GM21390 (cell line): ENCODE measurements around the gene MEOX2.

Experiments used
- ATAC-seq: cut with Tn5 transposase; IDR thresholded peaks from one replicate; pipeline ENCODE4 v1.9.1; 2021; ENCODE audit not compliant: unreplicated experiment

Gene MEOX2

DNA sequence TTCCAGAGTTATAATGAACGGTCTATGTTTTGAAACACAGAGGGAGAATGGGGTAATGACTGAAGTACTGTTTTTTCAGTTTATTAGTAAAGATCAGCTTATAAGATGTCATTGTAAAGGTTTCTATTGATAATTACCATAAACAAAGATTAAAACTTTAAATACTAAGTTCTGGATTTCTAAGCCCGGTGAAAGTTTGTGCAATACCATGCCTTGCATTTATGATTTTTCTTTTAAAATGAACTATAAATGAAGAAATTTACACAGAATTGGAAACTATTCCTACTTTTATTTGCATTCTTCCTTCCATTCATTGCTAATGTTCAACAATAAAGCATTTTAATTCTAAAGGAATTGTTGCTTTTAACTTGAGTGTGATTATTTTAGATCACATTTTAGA lies 4.9 kb downstream of the MEOX2 start:
- ATAC-seq = no peak

DNA sequence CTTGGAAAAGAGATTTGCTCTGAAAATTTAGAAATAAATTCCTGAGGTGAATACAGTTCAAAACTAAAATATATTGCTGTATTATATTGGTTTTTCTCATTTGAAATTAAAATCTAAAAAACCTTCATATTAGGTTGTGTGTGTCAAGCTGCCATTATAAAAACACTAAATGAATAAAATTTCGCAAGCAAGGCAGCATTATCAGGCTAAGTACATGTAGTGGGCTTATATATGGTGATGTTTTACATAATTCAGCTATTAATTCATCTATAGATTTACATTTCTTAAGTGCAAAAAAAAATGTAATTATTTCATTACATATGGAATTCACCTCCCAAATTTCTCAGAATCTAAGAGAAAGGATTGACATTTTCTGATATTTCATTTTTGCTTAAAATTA lies 5.3 kb downstream of the MEOX2 start:
- no peak for ATAC-seq

DNA sequence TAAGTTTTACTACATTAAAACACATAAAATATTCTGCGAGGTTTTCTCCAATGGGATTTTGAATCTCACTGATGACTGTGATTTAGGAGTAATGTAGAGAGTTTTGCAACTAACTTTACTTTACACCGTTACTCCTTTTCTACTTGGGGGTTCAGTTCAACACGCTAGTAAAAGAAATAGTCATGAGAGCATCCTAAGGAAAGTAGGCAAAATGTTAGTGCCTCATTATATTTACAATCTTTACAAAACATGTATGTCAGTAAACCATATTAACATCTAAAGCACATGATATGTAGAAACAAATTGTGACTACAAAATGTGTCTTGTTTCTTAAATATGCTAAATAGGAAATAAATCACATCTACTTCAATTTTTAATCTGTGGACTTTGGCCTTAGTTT lies 6.0 kb downstream of the MEOX2 start:
- ATAC-seq = no peak

DNA sequence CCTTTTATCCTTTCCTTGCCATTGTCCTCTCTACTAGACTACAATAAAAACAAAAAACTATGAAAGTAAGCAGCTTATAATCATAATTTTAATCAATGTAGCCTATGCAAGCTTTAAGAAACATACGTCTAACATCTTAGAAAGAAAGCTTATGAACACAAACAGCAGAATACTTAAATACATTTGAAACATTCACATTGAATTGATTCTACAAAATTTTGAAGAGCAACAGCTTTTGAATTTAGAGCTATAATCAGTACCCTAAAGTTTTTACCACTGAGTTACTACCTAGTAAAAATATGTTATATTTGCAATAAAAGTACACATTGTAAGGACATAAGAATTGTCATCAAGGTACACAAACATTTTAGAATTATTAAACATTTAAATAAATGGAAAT lies 7.2 kb downstream of the MEOX2 start:
- ATAC-seq = no peak

DNA sequence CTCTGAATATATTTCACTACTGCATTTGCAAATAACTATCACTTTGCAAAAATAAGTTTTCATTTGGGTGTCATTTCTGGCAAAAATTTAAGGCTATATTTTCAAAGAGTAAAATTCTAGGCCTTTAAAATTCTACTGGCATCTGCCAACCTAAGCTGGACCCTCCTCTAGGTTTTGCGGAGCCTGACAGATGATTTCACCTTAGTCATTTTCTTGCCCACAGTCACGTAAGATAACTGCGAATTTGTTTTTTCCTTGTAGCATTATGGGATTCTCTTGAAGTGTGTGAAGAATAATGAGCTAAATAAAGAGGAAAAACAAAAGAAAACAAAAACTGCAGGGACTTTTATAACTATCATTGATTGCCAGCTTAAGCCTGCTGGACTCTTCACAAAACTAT lies 7.8 kb downstream of the MEOX2 start:
- no peak for ATAC-seq

DNA sequence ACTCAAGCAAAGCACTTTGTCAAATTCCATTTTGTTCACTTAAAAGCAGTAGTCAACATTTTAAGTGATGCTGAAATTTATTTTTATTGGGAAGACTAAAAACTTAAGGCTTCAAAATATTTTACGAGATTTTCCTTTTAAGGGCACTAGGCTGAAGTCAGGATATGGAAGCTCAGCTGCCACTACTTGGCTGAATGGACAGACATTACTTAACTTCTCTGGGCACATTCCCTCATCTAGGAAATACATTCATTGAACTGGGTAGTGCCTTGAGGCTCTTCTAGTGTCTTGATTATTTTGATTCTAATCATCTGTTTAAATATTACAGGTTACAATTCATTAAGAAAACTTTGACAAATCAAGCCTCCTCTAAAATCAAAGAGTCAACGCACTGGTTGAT lies 11.1 kb downstream of the MEOX2 start:
- ATAC-seq = no peak

DNA sequence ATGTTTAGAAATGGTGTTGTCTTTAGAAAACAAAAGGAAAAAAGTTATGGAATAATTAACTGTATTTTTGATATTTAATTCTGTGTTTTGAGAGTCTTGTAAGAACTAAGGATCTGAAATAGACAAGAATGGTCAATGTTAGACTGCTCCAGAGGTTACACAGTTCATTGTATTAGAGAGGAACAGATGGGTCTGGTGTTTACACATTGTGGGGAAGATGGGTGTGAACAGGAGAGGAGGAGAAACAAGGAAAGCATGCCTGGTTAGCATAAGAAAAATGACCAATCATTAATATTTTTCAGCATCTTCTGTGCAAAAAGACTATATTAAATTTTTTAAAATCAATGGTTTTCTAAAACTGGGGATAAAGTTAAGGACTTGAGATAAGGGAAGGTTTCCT lies 11.9 kb downstream of the MEOX2 start:
- no peak for ATAC-seq

DNA sequence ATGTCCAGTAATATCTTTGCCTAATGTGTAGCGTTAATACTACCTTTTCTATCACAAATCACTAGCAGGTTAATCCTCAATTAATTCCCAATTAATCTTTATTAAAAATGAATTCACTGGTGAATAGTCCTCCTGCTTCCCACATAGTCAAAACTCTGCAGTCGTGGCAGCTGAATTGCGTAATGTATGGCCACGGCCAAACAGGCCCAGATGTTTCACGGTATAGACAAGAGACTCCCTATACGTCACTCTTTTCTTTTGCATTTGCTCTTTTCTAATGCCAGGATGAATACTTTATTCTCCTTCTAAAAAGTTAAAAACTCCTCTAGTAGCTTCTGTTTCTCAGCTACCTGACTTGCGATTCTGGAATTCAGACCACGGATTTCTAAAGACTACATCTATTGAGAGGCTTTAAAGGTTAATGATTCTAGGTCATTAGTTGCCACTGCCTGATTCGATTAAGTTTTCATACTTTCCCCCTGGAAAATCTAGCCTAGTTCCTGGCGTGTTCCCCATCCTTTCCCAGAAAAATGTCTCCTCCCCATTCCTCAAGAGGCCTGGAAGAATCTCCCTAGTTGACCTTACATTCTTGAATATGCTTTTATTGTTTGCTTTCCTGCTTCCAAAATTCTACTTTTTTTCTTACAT lies 16.9 kb downstream of the MEOX2 start:
- no peak for ATAC-seq

DNA sequence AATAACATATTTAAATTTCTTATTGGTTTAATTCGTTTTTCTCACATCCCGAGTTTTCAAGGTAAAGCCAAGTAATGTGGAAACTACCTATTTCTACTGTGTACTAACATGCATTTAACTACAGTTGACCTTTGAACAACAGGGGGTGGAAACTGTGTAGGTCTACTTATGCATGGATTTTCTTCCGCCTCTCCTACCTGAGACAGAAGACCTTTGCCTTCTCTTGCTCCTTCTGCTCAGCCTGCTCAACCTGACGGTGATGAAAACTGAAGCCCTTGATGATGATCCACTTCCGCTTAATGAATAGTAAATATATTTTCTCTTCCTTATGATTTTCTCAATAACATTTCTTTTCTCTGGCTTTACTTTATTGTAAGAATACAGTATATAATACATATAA lies 18.5 kb downstream of the MEOX2 start:
- ATAC-seq = no peak

DNA sequence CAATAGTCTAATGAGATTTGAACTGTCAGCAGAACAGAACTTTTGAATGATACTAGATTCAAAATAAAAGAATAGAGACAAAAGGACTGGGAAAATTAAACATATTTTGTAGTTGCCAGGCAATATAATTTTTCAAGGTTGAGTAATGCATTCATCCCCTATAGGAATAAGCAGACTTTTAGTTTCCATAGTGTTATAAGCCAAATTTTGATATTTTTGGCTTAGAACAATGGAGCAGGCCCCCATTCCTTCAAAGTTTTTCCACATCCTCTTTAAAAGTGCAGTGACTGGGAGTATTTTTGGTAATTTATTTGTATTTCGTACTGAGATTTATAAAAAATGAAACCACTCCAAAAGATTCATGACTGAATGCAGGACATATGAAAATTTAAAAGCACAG lies 24.0 kb downstream of the MEOX2 start:
- ATAC-seq = no peak

DNA sequence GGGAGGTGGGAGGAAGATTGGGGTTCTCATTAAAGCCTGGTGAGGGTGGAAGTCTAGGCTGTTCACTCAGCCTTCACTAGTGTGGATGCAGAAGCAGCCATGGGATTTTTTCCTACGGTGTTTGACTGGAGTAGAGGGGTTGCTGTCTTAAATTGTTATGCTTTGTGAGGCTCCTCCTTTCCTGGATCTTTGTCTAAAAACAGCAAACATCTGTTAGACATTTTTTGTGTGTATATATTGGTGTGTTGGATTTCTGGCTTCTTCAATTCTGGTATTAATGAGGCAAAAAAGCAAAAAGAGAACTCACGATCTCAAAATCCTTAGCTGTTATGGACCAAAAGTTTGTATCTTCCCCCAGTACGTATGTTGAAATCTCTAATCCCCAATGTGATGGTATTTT lies 28.2 kb downstream of the MEOX2 start:
- ATAC-seq = no peak

DNA sequence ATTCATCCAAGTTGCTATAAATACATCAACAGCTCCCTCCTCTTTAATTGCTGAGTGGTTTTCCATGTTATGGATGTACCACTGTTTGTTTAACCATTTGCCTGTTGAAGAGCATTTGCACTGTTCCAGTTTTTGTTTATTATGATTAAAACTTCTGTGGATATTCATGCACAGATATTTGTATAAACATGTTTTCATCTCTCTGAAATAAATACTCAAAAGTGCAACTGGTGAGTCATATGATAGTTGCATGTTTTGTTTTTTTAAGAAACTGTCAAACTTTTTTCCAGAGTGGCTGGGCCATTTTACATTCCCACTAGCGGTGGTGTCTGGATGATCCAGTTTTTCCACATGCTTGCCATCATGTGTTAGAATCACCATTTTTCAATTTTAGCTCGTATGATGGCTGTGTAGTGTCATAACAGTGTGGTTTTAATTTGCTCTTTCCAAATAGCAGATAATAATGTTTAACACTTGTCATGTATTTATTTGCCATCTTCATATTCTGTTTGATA lies 33.6 kb downstream of the MEOX2 start:
- no peak for ATAC-seq

DNA sequence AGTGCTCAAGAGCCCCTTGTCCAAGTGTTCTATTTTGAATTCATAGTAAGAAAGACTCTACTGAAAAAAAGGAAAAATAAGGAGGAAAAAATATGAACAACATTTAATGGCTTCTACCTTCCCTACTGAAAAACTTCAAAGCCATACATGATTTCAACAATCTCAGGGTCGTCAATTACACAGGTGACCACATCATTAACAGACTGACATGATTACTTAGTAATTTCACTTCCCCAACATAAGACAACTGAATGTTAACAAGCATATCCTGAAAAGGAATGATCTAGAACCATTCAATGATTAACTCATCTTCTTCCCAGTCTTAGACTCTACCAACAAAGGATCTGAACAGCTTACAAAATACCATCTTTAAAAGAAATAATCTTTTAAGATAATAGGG lies 34.8 kb downstream of the MEOX2 start:
- ATAC-seq = no peak

DNA sequence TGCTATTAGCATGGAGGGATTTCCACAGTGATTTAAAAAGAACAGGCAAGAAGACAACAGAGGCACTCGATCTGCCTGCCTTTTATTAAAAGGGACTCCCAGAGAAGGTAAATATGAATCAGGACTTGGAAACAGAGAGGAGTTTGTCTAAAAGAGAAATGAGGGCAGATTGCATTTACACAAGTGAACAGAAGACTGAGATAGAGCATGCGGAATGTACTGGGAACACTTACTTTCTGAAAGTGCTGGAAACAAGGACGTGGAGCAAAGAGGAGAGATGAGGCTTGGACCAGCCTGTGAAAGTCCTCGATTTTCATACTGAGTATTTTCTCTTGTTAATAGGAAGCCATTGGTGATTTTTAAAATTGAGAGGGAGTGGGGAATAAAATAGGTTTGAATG lies 35.7 kb downstream of the MEOX2 start:
- ATAC-seq = no peak

DNA sequence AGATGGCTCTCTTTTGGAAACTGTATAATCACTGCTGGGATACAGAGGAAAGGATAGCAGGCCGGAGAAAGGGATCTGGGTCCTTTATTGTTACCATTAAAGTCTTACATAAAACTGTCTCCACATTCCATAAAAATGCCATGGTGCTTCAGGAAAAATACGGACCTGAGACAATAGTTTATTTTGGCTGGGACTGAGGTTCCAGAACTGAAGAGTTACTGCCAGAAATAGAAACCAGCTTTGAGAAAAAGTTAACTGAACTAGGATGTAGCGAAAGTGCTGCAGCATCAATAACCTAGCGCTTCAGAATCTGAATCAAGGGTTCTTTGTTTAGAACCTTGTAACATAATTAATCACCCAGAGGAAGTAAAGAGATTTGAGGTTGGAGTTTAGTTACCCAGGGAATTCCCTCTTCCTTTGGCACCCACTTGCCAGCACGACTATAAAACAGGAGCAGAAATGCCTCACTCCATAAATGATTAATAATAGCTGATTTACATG lies 38.0 kb downstream of the MEOX2 start:
- no peak for ATAC-seq

DNA sequence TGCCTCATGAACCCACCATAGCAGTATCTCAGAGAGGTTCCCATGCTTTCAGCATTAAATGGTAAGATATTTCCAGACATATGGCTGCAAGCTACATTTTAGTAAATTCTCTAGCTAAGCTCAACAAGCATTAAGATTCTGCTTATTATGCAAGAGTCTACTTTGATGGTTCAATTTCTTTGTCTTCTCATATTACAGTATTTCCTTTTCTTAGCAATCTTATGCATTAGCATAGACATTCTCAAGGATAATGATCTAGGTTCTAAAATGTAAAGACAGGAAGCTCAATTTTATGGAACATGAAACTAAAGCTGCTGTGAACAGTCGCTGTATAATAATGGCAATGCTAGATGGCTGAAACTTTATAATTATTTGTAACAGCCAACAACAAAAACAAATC lies 39.2 kb downstream of the MEOX2 start:
- no peak for ATAC-seq

DNA sequence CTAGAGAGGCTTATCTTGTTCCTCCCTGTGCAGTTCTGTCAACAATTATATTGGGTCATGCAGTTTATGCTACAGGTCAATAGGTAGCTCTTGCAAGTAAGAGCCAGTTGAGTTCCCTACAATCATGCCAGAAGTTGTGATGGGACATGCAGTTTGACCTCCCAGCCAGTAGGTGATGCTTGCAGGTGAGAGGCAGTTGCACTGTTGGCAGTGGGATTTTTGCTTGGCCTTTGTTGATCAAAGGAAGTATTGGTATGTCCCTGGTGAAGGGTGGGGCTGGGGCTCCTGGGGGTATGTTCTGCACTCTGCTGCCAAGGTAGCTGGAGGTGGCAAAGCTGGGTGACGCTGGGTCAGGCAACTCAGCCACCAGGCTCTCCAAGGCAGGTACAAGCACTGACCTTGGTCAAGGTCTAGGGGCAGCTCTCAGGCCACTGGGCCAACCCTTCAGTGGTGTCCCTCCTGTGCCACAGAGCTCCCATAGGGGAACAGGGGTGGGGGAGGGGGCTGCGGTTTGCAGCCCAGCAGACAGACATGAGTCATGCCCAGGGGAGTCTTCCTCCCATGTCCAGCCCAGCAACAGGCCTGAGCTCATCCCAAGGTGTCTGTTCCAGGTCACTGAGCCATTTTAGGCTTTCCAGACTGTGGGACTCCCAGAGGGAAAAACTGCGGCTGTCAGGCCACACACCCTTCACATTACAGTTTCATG lies 43.3 kb downstream of the MEOX2 start:
- ATAC-seq = no peak

DNA sequence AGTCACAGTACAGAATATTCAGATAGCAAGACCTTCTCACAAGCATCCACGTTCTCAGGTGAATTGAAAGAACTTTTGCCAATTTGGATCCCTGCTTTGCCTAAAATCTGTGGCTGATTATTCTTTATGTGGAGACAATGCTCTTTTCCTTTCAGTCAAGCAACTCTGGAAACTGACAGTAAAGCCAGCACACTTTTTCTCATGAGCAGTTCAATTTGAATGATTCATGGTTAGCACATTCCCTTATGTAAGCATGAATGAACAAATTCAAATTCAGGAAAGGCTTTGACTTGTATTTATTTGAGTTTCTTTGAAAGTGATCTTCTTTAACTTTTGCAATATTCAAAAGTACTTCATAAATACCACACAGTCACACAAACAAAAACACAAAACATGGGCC lies 57.6 kb downstream of the MEOX2 start:
- no peak for ATAC-seq

DNA sequence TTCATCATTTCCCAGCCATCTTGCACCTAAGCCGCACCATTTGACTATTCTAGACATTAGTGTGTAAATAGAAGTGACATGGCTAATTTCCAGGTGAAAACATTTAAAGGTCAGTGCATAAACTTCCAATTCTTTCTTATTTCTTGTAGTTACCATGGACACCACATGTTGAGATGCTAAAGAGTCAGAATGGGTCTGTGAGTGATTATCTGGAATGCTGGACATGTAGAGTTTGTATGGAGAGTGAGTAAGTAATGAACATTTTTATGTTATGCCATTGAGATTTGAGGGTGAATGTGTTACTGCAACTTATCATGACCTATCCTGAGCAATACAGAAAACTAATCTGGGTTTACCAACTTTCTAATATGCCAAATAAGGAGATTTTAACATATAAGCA lies 60.4 kb downstream of the MEOX2 start:
- no peak for ATAC-seq

DNA sequence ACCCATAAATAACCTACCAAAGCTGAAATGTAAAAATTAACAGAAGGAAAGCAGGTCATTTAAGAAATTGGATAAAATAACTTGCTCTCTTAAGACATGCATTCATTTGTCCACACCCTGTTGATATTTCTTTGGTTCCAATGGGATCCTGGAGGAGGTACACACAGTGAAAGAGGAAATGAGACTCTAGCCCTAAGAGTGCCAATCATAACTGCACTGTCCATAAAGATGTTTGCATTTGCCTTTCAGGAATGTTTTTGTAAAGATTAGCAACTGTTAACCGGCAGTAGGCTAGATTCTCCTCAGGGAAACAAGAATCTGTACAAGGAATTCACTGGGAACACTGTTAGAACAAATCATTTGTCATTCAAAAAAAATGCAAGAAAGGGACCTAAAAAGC lies 61.0 kb downstream of the MEOX2 start:
- ATAC-seq = no peak

DNA sequence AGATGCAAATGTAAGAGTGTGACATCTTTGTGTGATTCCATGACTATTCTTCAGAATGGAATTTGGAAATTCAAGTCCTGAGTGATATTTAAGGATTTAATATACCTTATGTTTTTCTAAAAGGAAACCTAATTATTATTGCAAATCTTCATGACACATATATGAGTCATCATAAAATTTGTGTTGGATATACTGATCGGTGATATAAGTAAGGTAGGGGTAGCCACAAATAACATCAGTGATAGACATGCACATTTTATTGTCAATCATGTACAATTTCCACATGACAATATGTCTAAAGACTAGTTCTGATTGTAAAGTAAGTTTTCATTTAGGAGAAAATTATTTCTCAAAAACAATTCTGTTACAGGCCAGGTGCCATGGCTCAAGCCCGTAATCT lies 65.0 kb downstream of the MEOX2 start:
- no peak for ATAC-seq

DNA sequence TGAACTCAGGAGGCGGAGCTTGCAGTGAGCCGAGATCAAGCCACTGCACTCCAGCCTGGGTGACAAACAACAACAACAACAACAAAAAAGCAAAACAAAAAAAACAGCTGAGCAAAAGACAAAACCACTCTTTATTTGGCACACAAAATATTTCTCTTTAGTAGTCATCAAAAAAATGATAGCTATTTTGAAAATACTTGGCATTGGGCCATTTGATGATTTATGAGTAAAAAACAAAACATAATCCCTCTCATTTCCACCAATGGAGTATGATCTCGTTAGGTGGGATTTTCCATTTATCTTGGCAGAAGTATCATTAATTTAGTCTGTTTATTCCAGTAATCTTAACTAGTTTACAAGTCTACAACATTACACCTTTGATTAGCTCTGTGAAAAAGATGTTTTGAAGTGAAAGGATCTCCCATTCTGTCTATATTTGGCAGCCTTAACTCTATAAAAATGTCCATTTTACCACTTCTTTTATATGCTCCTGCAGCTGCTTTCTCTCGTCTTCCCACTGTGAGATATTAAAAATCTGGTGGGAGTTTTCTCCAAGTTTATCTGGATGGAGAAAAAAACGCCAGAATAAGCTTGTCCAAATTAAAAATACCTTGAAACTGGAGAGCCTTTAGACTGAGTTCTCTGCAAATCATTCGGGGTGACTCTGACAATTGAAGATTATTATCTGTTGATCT lies 65.8 kb downstream of the MEOX2 start:
- ATAC-seq = no peak
